Measurements from ENCODE around the gene SURF4.

DNA sequence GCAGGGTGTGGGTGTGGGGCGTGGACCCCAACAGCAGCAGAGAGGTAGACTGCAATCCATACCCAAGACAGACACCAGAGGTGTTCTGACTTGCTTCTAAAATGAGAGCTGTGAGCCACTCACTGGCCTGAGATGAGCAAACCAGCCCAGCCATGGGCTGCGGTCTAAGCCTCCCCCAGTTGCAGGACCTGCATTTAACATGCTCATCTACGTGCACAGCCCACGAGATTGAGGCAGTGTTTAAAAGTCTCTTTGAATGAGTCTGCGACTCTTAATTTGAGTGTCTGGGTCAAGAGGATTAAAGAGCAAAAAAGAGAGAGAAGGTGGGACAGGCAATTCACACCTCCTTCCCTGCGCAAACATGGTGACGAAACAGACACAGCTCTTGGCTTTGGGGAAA lies 5.9 kb downstream of the SURF4 start:
- TF ChIP-seq POLR2A (IDR thresholded peaks at IDR 0.05) = no peak
- TF ChIP-seq, protein P1, sequence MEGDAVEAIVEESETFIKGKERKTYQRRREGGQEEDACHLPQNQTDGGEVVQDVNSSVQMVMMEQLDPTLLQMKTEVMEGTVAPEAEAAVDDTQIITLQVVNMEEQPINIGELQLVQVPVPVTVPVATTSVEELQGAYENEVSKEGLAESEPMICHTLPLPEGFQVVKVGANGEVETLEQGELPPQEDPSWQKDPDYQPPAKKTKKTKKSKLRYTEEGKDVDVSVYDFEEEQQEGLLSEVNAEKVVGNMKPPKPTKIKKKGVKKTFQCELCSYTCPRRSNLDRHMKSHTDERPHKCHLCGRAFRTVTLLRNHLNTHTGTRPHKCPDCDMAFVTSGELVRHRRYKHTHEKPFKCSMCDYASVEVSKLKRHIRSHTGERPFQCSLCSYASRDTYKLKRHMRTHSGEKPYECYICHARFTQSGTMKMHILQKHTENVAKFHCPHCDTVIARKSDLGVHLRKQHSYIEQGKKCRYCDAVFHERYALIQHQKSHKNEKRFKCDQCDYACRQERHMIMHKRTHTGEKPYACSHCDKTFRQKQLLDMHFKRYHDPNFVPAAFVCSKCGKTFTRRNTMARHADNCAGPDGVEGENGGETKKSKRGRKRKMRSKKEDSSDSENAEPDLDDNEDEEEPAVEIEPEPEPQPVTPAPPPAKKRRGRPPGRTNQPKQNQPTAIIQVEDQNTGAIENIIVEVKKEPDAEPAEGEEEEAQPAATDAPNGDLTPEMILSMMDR (IDR thresholded peaks at IDR 0.05) = no peak
